HCT116 (cell line): ENCODE measurements around the gene CUBN. TPM values are rescaled to one million over a fixed set of nuclear protein-coding genes. Genes with fewer than 3 reads are reported as not detected.

ENCODE experiments used
- ATAC-seq: fragments of 200-7000 bp; cut with Tn5 transposase; 2 replicates; pipeline ENCODE4 v1.9.1; 2020; ENCODE audit warnings: mild to moderate bottlenecking, moderate library complexity
- BruUV-seq: library from RNA; stranded (reverse); fragments of 400-500 nt; replicated peaks from 2 replicates; lab custom pipeline; 2021; lab: Mats Ljungman, UMichigan
- CTCF ChIA-PET: fragments of 300-600 bp; sonication (Branson Sonifier 250); formaldehyde crosslinking; loops from one replicate; lab custom pipeline; 2021; ENCODE audit warnings: antibody characterized with exemption; lab: Charles Lee
- POLR2A ChIA-PET: fragments of 300-600, 350-600 bp; sonication (Branson Sonifier 250); formaldehyde crosslinking; loops from one replicate; lab custom pipeline; 2021; ENCODE audit warnings: antibody characterized with exemption; lab: Charles Lee
- RAD21 ChIA-PET, 2 experiments: fragments of 300-600 bp; sonication (Branson Sonifier 250); formaldehyde crosslinking; loops; one replicate each; lab custom pipeline; 2023; ENCODE audit warnings: low total read pairs in 2 of 2; ENCODE audit not compliant: uncharacterized antibody in 2 of 2, unreplicated experiment in 2 of 2, low non-redundant PET in 1 of 2; lab: Charles Lee
- DNase-seq: peaks from one replicate; pipeline ENCODE4 v3.0.0-alpha.2; 2010; ENCODE audit warnings: low read depth, low spot score
- H2AFZ ChIP-seq: fragments of 200-600 bp; shearing (Covaris generic), sonication (generic); 2 replicates; pipeline ENCODE4 v1.6.1; 2017; ENCODE audit warnings: low read depth, mixed run types, mixed read lengths, antibody characterized with exemption, low read length; ENCODE audit not compliant: poor library complexity, severe bottlenecking
- H3K27ac ChIP-seq: 2 replicates; pipeline ENCODE4 v1.5.1; 2012; ENCODE audit warnings: low read depth, low read length
- H3K27me3 ChIP-seq: fragments of 200-600 bp; sonication (generic); 2 replicates; pipeline ENCODE4 v1.6.1; 2016; ENCODE audit warnings: mixed run types, low read length, mixed read lengths; ENCODE audit not compliant: insufficient read depth
- H3K36me3 ChIP-seq, 2 experiments: fragments of 200-500 bp in 1 of 2; fragments of 200-600 bp in 1 of 2; sonication (Bioruptor generic) in 1 of 2; sonication (generic) in 1 of 2; 2 replicates each; pipeline versions ENCODE4 v1.5.1 to v1.6.1; 2014 to 2016; ENCODE audit warnings: low read length in 2 of 2, inconsistent platforms in 1 of 2, mixed read lengths in 1 of 2, mixed run types in 1 of 2; ENCODE audit not compliant: insufficient read depth in 2 of 2, control insufficient read depth in 1 of 2
- H3K4me1 ChIP-seq, 2 experiments: fragments of 200-600 bp in 1 of 2; sonication (generic) in 1 of 2; 2 replicates each; pipeline versions ENCODE4 v1.5.1 to v1.6.1; 2012 to 2017; ENCODE audit warnings: low read length in 2 of 2, inconsistent platforms in 1 of 2, mild to moderate bottlenecking in 1 of 2, mixed read lengths in 1 of 2, mixed run types in 1 of 2, moderate library complexity in 1 of 2; ENCODE audit not compliant: insufficient read depth in 2 of 2, control insufficient read depth in 1 of 2
- H3K4me2 ChIP-seq: fragments of 200-600 bp; sonication (generic); 2 replicates; pipeline ENCODE4 v1.6.1; 2017; ENCODE audit warnings: mixed run types, low read length, mixed read lengths
- H3K4me3 ChIP-seq, 2 experiments: fragments of 200-600 bp in 1 of 2; sonication (generic) in 1 of 2; replicated peaks in 1 of 2; 2 replicates each; pipeline ENCODE4 v1.5.1; 2011 to 2016; ENCODE audit warnings: low read length in 2 of 2, control low read depth in 1 of 2, low read depth in 1 of 2, mild to moderate bottlenecking in 1 of 2, mixed read lengths in 1 of 2, mixed run types in 1 of 2
- H3K79me2 ChIP-seq: fragments of 200-600 bp; sonication (generic); 2 replicates; pipeline ENCODE4 v1.6.1; 2017; ENCODE audit warnings: mild to moderate bottlenecking, mixed run types, low read length, moderate library complexity, mixed read lengths; ENCODE audit not compliant: insufficient read depth
- H3K9ac ChIP-seq: fragments of 200-600 bp; sonication (generic); 2 replicates; pipeline ENCODE4 v1.6.1; 2016; ENCODE audit warnings: low read length, mixed read lengths
- H3K9me2 ChIP-seq: fragments of 200-600 bp; sonication (generic), shearing (Covaris generic); 2 replicates; pipeline ENCODE4 v1.6.1; 2017; ENCODE audit warnings: mixed run types, mild to moderate bottlenecking, moderate library complexity; ENCODE audit not compliant: insufficient read depth
- H3K9me3 ChIP-seq, 2 experiments: fragments of 200-500 bp in 1 of 2; fragments of 200-600 bp in 1 of 2; sonication (Bioruptor generic) in 1 of 2; sonication (generic) in 1 of 2; 2 replicates each; pipeline ENCODE4 v1.6.1; 2014 to 2017; ENCODE audit warnings: low read length in 2 of 2, mixed read lengths in 2 of 2, inconsistent platforms in 1 of 2, low read depth in 1 of 2, mild to moderate bottlenecking in 1 of 2, mixed run types in 1 of 2, moderate library complexity in 1 of 2; ENCODE audit not compliant: control insufficient read depth in 1 of 2, insufficient read depth in 1 of 2
- H4K20me1 ChIP-seq: fragments of 200-600 bp; sonication (generic), shearing (Covaris generic); 2 replicates; pipeline ENCODE4 v1.6.1; 2017; ENCODE audit warnings: mixed run types, mild to moderate bottlenecking, moderate library complexity; ENCODE audit not compliant: insufficient read depth
- ATF3 ChIP-seq: IDR thresholded peaks from 2 replicates; pipeline ENCODE4 v1.6.1; 2012
- CBX3 ChIP-seq: IDR thresholded peaks from 2 replicates; pipeline ENCODE4 v1.6.1; 2012; ENCODE audit warnings: low read depth
- ELF1 ChIP-seq: IDR thresholded peaks from 2 replicates; pipeline ENCODE4 v1.6.1; 2012; ENCODE audit warnings: low read depth, borderline replicate concordance
- EZH2 ChIP-seq: fragments of 200-600 bp; sonication (generic); IDR thresholded peaks from 2 replicates; pipeline ENCODE4 v1.6.1; 2017; ENCODE audit warnings: antibody characterized with exemption, mixed run types
- EZH2phosphoT487 ChIP-seq: fragments of 200-600 bp; IDR thresholded peaks from 2 replicates; pipeline ENCODE4 v1.6.1; 2018; ENCODE audit warnings: antibody characterized with exemption, borderline replicate concordance
- POLR2AphosphoS5 ChIP-seq: IDR thresholded peaks from 2 replicates; pipeline ENCODE4 v1.6.1; 2011; ENCODE audit warnings: mild to moderate bottlenecking, low read depth, low read length, moderate library complexity
- RAD21 ChIP-seq: IDR thresholded peaks from 2 replicates; pipeline ENCODE4 v1.6.1; 2012; ENCODE audit warnings: low read depth, mild to moderate bottlenecking
- SIN3A ChIP-seq: IDR thresholded peaks from 2 replicates; pipeline ENCODE4 v1.6.1; 2012; ENCODE audit warnings: low read depth
- SP1 ChIP-seq: IDR thresholded peaks from 2 replicates; pipeline ENCODE4 v1.6.1; 2012; ENCODE audit warnings: low read depth
- TCF7L2 ChIP-seq: IDR thresholded peaks from 2 replicates; pipeline ENCODE4 v1.7.0; 2011; ENCODE audit warnings: borderline replicate concordance, inconsistent platforms; ENCODE audit not compliant: insufficient read depth, insufficient read length; ENCODE audit errors: extremely low read depth
- YY1 ChIP-seq: IDR thresholded peaks from 2 replicates; pipeline ENCODE4 v1.6.1; 2011; ENCODE audit warnings: low read length, low read depth, moderate library complexity, mild to moderate bottlenecking; ENCODE audit not compliant: insufficient replicate concordance; ENCODE audit errors: extremely low read depth
- ZBTB33 ChIP-seq: IDR thresholded peaks from 2 replicates; pipeline ENCODE4 v1.6.1; 2011; ENCODE audit warnings: mild to moderate bottlenecking, low read length, moderate library complexity; ENCODE audit not compliant: insufficient replicate concordance; ENCODE audit errors: extremely low read depth
- ZFX ChIP-seq: fragments of 450-650 bp; IDR thresholded peaks from 2 replicates; pipeline ENCODE4 v1.6.1; 2017
- intact Hi-C: fragments of 100-400 bp; cut with micrococcal nuclease; formaldehyde crosslinking; loops from 2 replicates; pipeline ENCODE4 v1.10.0; 2022
- total RNA-seq: library from RNA; stranded (reverse); gene quantifications from one replicate; pipeline ENCODE4 v1.2.1, GENCODE V29; 2021; ENCODE audit not compliant: unreplicated experiment

Gene CUBN
- total RNA-seq, 1 experiment from 2014 or later = 1.2 TPM

- DNase-seq = no peak
- ATAC-seq = no peak
- CTCF ChIA-PET = no interaction called here
- Histone ChIP-seq H3K9me3 (no peaks in the 10 kb centered on the region), H4K20me1 (no peaks in the 10 kb centered on the region), H3K9ac (no peak overlapping the region), H3K9me2 (no peaks in the 10 kb centered on the region), H3K36me3 (no peaks in the 10 kb centered on the region), H3K4me1 (no peaks in the 10 kb centered on the region), H3K4me3 (no peak overlapping the region), H2AFZ (no peak overlapping the region), H3K27me3 (no peaks in the 10 kb centered on the region), H3K4me2 (no peak overlapping the region), H3K27ac (no peak overlapping the region), H3K79me2 (no peaks in the 10 kb centered on the region)
- RAD21 ChIA-PET = no interaction called here
- intact Hi-C loops = no loop called here
- TF ChIP-seq POLR2AphosphoS5 = no peak
- no peak for TF ChIP-seq SP1
- no peak for TF ChIP-seq CBX3
- TF ChIP-seq EZH2phosphoT487 = no peak
- TF ChIP-seq ZFX = no peak
- TF ChIP-seq RAD21 = no peak
- TF ChIP-seq SIN3A = no peak
- TF ChIP-seq EZH2 = no peak
- no peak for TF ChIP-seq YY1
- no peak for TF ChIP-seq ELF1
- TF ChIP-seq ZBTB33 = no peak
- TF ChIP-seq TCF7L2 = no peak
- TF ChIP-seq ATF3 = no peak
- no TSS peak for BruUV-seq
- POLR2A ChIA-PET = interaction anchor here (1.3 kb wide), 1 partner anchor 16 kb away, joined by 3 read pairs; no protein-coding TSS in a partner anchor
Observed at GRCh38 chr10:16995867-16996529, 133.6 kb downstream of the CUBN start.
